ENCODE measurements around the gene KBTBD4.

- no peak for TF ChIP-seq CTCF (IDR thresholded peaks at IDR 0.05)
- TF ChIP-seq JUN (CRISPR knock-in tag; IDR thresholded peaks at IDR 0.05), result no peak
- TF ChIP-seq CREM (CRISPR knock-in tag; IDR thresholded peaks at IDR 0.05), result no peak
- TF ChIP-seq TCF7 (CRISPR knock-in tag; IDR thresholded peaks at IDR 0.05; ENCODE audit: low read depth), result no peak
- peak; percentile 32; the same call in 1 of the 2 replicates for TF ChIP-seq SP1 (CRISPR knock-in tag; conservative IDR thresholded peaks at IDR 0.05)
- no peak for TF ChIP-seq FOXJ3 (CRISPR knock-in tag; IDR thresholded peaks at IDR 0.05; ENCODE audit: borderline replicate concordance)
- TF ChIP-seq CREB1 (CRISPR knock-in tag; IDR thresholded peaks at IDR 0.05), result no peak
- no peak for TF ChIP-seq TEAD1 (CRISPR knock-in tag; IDR thresholded peaks at IDR 0.05)
- no peak for TF ChIP-seq NR3C1 (CRISPR knock-in tag; conservative IDR thresholded peaks at IDR 0.05; ENCODE audit: low read depth)
- no peak for TF ChIP-seq NFE2L1 (CRISPR knock-in tag; IDR thresholded peaks at IDR 0.05)
- no peak for TF ChIP-seq ATF2 (CRISPR knock-in tag; IDR thresholded peaks at IDR 0.05; ENCODE audit: borderline replicate concordance, low read depth)
- TF ChIP-seq ZNF317 (CRISPR knock-in tag; IDR thresholded peaks at IDR 0.05; ENCODE audit: borderline replicate concordance, low read depth), result no peak
- TF ChIP-seq, protein P1, sequence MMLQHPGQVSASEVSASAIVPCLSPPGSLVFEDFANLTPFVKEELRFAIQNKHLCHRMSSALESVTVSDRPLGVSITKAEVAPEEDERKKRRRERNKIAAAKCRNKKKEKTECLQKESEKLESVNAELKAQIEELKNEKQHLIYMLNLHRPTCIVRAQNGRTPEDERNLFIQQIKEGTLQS (CRISPR knock-in tag; conservative IDR thresholded peaks at IDR 0.05), result no peak
- TF ChIP-seq ZNF232 (CRISPR knock-in tag; IDR thresholded peaks at IDR 0.05), result no peak
Measured at GRCh38 chr11:47553406-47553743, 25.4 kb downstream of the KBTBD4 start.

All from WTC11 (cell line).